Activated T-cell treated with anti-CD3 and anti-CD28 coated beads for 1 hour (primary cell): ENCODE results near the gene CALR.
A peak's percentile ranks its signal among the peaks of the same experiment; 100 is the strongest.
"Not testable (repeated sequence)": the region's sequence is repeated elsewhere in the genome, so short reads cannot be mapped to it uniquely, and the experiment has no call there.

Experiments used
- DNase-seq: peaks from one replicate; pipeline ENCODE4 v3.0.0-alpha.2; 2020; ENCODE audit warnings: low read depth

CALR gene

GRCh38 chr19:12933287-12934072 lies 4.9 kb upstream of the CALR start, which contains the start of gene FARSA:
FARSA (minus strand) TSS chr19:12933711; CDS start chr19:12933696, 15 bp downstream.
- DNase-seq: peak; percentile 74

GRCh38 chr19:12935071-12935470 lies 3.3 kb upstream of the CALR start:
- DNase-seq: no peak

GRCh38 chr19:12936582-12936981 lies 1.8 kb upstream of the CALR start:
- DNase-seq: no peak

GRCh38 chr19:12937093-12937926 lies 1.1 kb upstream of the CALR start:
- no peak for DNase-seq

DNA sequence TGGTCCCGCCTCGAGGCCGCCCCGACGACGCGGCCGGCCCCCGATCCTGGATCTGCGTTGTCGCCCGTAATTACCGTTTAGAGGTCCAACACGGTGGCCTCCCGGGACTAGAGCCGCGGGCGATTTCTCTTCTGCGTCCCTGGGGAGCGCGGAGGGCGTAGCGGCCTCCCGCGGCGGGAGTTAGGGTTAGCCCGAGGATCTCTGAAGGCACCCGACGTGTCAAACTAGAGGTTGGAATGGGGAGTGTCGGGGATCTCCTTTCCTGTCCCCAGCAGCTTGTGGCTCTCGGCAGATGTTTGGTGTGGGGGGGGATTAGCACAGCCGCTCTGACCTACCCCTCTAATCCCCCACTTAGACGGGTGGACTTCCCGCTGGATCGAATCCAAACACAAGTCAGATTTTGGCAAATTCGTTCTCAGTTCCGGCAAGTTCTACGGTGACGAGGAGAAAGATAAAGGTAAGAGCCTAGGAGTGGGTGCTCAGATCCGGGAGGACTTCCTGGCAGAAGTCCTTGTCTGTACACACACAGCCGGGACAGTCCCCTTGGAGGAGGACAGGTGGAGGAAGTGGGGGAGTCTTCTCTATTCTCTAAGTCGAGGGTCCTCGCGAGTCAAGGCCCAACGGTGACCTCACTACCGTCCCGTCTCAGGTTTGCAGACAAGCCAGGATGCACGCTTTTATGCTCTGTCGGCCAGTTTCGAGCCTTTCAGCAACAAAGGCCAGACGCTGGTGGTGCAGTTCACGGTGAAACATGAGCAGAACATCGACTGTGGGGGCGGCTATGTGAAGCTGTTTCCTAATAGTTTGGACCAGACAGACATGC lies 581 bp downstream of the CALR start:
- no peak for DNase-seq

- no peak for DNase-seq
These were observed 1.6 kb downstream of the CALR start for GRCh38 chr19:12939975-12940423.

- no peak for DNase-seq
These were observed 2.5 kb downstream of the CALR start for GRCh38 chr19:12940897-12941296.

- DNase-seq: no peak
These were observed 5.1 kb downstream of the CALR start for GRCh38 chr19:12943437-12944044.

GRCh38 chr19:12944104-12944674 lies 5.8 kb downstream of the CALR start:
- no peak for DNase-seq

GRCh38 chr19:12945479-12946091 lies 7.2 kb downstream of the CALR start, which contains the start of gene RAD23A:
RAD23A (plus strand) TSS chr19:12945862; CDS start chr19:12945949, 87 bp downstream.
- peak; percentile 98 for DNase-seq

DNA sequence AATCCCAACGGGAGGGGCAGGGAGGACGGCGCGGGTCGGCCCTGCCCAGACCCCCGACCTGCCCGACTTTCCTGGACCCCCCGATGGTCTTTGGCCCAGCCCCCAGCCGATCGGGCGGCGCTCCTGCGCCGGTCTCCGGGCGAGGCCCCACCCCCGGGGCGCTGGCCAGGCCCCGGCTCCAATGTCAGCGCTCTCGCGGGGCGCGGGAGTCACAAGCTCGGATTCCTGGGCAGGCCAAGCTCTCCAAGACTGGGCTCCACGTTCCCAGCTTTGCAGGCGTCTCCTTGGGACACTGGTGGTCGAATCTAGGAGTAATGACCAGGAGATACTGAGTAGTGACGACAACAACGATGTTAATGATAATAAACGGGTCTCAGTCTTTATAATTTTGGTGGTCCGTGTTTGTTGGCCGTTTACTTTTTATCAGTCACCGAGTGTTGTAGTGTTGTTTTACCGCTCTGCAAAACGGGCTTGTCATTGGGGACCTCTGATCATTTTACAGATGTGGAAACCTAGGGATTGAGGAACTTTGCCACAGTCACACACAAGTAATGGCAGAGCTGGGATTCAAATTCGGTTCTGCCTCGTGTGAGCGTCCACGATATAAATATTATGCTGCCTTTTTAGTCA lies 7.8 kb downstream of the CALR start:
- DNase-seq: no peak

DNA sequence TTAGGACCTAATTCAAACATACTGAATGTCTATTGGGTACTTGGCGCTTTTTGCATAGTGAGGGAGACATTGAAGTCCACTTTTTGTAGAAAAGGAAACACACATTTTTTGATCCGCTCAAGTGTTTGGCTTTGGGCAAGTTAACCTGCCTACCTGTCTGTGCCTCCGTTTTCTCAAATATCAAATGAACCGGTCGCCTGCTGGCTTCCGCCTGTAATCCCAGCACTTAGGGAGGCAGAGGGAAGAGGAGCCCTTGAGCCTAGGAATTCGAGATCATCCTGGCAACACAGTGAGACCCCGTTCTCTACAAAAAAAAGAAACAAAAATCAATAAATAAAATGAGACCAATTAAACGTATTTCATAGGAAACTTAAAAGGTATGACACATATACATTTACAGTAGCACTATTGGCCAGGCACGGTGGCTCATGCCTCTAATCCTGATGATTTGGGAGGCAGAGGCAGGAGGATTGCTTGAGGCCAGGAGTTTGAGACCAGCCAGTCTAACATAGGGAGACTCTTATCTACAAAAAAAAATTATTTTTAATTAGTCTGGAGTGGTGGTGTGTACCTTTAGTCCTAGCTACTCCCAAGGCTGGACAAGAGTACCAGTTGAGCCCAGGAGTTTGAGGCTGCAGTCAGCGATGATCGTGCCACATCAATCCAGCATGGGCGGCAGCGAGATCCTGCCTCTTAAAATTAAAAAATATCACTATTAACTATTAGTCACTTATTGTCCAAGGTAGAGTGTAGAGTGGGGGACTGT lies 8.5 kb downstream of the CALR start:
- no peak for DNase-seq

- DNase-seq: no peak
These were observed 9.5 kb downstream of the CALR start for GRCh38 chr19:12947702-12948611.

DNA sequence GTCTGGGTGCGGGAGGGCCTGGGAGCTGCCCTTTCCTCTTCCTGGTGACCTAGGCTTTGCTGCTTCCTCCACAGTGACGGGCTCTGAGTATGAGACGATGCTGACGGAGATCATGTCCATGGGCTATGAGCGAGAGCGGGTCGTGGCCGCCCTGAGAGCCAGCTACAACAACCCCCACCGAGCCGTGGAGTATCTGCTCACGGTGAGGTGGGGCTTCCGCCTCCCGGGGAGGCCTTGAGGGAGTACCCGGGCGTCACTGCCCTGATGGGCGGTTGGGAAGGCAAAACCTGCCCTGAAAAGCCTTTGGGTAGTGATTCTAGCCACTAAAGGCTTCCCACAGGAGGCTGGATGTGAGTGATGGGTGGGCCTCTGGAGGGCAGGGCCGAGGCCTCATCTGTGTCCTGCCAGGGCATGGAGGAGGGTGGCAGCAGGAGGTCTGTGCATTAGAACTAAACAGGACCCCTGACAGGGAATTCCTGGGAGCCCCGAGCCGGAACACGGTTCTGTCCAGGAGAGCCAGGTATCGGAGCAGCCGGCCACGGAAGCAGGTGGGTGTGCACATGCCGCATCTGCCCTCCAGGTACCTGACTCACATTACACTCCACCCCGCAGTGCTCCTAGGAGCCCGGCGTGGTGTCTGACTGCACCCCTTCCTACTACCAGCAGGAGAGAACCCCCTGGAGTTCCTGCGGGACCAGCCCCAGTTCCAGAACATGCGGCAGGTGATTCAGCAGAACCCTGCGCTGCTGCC lies 10.4 kb downstream of the CALR start:
- no peak for DNase-seq

- DNase-seq: no peak
These were observed 11.2 kb downstream of the CALR start for GRCh38 chr19:12949363-12950283.

DNA sequence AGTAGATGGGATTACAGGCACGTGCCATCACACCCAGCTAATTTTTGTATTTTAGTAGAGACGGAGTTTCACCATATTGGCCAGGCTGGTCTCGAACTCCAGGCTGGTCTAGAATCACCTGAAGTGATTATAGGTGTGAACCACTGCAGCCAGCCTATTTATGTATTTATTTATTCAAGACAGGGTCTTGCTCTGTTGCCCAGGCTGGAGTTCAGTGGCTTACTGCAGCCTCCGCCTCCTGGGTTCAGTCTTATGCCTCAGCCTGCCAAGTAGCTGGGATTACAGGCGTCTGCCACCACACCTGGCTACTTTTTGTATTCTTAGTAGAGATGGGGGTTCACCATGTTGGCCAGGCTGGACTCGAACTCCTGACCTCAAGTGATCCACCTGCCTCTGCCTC lies 13.6 kb downstream of the CALR start:
- DNase-seq: not testable (repeated sequence)
